LNCAP (cell line): ENCODE data around the gene ITM2C.

ENCODE experiments used
- CTCF ChIP-seq: fragments of 450-650 bp; IDR thresholded peaks from 2 replicates; pipeline ENCODE4 v1.5.1; 2017; ENCODE audit warnings: mild to moderate bottlenecking

Gene ITM2C

DNA sequence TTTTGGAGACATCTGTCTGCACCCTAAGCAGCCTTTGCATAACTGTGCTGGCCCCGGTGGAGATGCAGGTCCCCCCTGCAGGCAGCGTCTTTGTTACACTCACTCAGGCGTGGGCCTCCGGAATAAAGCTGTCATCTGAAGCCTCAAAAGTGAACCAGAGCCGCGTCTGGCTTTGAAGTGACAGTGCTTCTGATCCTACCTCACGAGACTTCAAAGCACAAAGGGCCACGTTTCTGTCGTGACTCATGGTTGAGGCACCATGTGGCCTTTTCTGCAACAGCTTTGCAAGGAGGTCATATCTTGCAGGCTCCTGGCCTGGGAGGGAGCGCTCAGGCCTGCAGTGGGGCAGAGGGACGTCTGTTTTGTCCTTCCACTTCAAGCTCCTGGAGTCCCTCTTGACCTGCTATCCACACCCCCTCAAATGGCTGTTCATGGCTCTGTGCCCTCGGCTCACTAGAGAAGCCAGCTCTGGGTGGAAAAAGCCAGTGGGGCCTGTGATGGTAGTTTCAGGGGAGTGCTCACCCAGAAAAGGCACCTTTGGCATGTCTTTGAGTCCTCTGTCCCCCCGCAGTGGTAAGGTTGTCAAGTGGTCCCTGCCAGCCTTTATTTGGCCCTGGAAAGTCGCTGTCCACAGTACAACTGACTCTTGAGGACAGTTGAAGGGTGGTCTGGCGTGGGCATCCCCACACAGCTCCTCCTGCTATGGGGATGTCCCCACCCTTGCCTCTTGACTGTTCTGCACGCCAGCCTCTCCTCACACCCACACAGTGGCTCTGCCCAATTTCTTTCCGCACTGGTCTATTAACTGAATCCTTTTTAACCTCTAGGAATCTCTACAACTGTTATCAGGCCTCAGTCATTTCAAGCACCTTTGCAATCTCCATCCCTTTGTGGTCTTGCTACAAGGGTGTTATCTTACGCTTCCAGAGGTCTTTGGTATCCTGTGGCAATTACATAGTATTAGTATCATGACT lies 41.0 kb downstream of the ITM2C start:
- no peak for TF ChIP-seq CTCF

GRCh38 chr2:230906471-230907230 lies 41.9 kb downstream of the ITM2C start:
- TF ChIP-seq CTCF, result no peak

- no peak for TF ChIP-seq CTCF
Measured at GRCh38 chr2:230907361-230908091, 42.8 kb downstream of the ITM2C start.

- no peak for TF ChIP-seq CTCF
Measured at GRCh38 chr2:230908092-230908594, 43.4 kb downstream of the ITM2C start.

DNA sequence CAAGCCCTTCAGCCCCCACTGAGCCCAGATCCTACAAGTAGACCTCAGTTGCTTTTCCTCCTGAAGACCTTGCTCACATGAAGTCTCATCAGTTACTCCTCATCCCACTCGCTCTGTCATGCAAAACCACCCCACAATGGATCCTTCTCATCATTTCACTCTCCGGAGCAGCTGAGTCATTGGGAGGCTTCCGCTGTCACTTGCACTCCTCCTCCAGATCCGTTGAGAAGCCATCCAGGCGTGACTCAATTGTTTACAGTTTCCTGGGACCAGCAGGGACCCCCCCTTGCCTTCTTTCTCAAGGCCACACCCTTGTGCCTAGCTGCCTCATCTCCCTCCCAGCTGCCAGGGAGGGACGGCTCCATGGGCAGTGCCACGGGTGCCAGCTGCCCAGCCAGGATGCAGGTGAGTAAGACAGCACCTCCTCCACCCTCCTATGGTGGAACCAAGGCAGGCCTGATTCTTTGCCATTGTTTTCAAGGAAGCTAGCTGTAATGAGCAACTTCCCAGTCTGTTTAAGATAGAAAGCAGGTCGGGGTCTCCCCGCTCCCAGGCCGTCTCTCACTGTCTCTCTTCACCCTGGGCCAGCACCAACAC lies 44.0 kb downstream of the ITM2C start:
- no peak for TF ChIP-seq CTCF

- TF ChIP-seq CTCF, result no peak
Measured at GRCh38 chr2:230909841-230910545, 45.3 kb downstream of the ITM2C start.
